Adrenal gland (tissue), 12 donors: ENCODE data around the gene BMP2K. TPM values are rescaled to one million over a fixed set of nuclear protein-coding genes. Genes with fewer than 3 reads are reported as not detected.
"Not testable (repeated sequence)": the region's sequence is repeated elsewhere in the genome, so short reads cannot be mapped to it uniquely, and the experiment has no call there.

Experiments used
- DNase-seq, 7 donors: peaks; one replicate each; pipeline ENCODE4 v3.0.0-alpha.2; 2019 to 2020
- H3K27ac ChIP-seq, 5 donors: fragments of 200-600 bp; sonication (generic) in 4 of 5; 1 replicate in 3 of 5; 2 replicates in 2 of 5; pipeline versions ENCODE4 v1.5.1 to v1.8.0; 2016 to 2020; ENCODE audit warnings: mild to moderate bottlenecking in 1 of 5
- H3K27me3 ChIP-seq: fragments of 200-600 bp; 2 replicates; pipeline ENCODE4 v1.8.0; 2021
- H3K36me3 ChIP-seq, 2 donors: fragments of 200-600 bp; replicated peaks in 1 of 2; 1 replicate in 1 of 2; 2 replicates in 1 of 2; pipeline versions ENCODE4 v1.5.1 to v1.8.0; 2018 to 2022
- H3K4me1 ChIP-seq, 2 donors: fragments of 200-600 bp; replicated peaks in 1 of 2; 1 replicate in 1 of 2; 2 replicates in 1 of 2; pipeline versions ENCODE4 v1.5.1 to v1.8.0; 2018 to 2021
- H3K4me3 ChIP-seq, 4 donors: fragments of 200-600 bp; sonication (generic) in 3 of 4; one replicate each; pipeline ENCODE4 v1.5.1; 2016 to 2018
- H3K9me3 ChIP-seq, 3 donors: fragments of 200-600 bp; sonication (generic) in 1 of 3; replicated peaks in 1 of 3; 1 replicate in 2 of 3; 2 replicates in 1 of 3; pipeline versions ENCODE4 v1.5.1 to v1.8.0; 2016 to 2021
- POLR2A ChIP-seq, 2 donors: fragments of 450-650 bp; IDR thresholded peaks; one replicate each; pipeline ENCODE4 v1.6.1; 2017; ENCODE audit warnings: antibody characterized with exemption in 2 of 2, mild to moderate bottlenecking in 2 of 2, moderate library complexity in 1 of 2
- WGBS, 4 donors: extraction: QIAGEN DNeasy Blood & Tissue Kit in 2 of 4; methylation state at CpG; one replicate each; pipeline versions ENCODE4 v1.1.5 to v1.1.7; 2013 to 2017; 5-methylcytosine and 5-hydroxymethylcytosine counted together
- intact Hi-C, 2 donors: fragments of 100-400 bp; cut with DNase I; formaldehyde crosslinking; loops; one replicate each; pipeline versions ENCODE4 v1.14.1 to v1.15.0; 2022 to 2023
- polyA plus RNA-seq, 3 donors: library from polyadenylated mRNA; stranded (reverse); fragments of 200-250 nt in 2 of 3; fragments of 350-450 nt in 1 of 3; fragmentation: Illumina TruSeq in 1 of 3; extraction: RNeasy Lipid Tissue Mini Kit (QIAGEN cat#74804) in 1 of 3; gene quantifications; one replicate each; pipeline ENCODE4 v1.2.3, GENCODE V29; 2013 to 2014
- total RNA-seq, 9 donors: library from RNA; depleted of rRNA in 4 of 9; stranded (reverse); fragments of >200 nt in 4 of 9; fragments of 120-200 nt in 1 of 9; fragmentation: NEBNext Ultra II Directional in 1 of 9; extraction: Animal tissue kit (Norgen Biotek cat#: 25700) in 1 of 9; gene quantifications; one replicate each; pipeline versions ENCODE4 v1.1.0 to v1.2.4, GENCODE V29; 2013 to 2023
- TF ChIP-seq, protein P1 (sequence below), 6 experiments: fragments of 450-650 bp in 4 of 6; fragments of 200-600 bp in 2 of 6; sonication (generic) in 1 of 6; IDR thresholded peaks; 1 replicate in 5 of 6; 2 replicates in 1 of 6; pipeline versions ENCODE4 v1.5.1 to v1.8.0; 2016 to 2021; ENCODE audit warnings: antibody characterized with exemption in 6 of 6, mild to moderate bottlenecking in 2 of 6, moderate library complexity in 1 of 6
- donor health status: healthy with polysubstance abuse.
- donor health status: Bipolar disorder and iron deficiency.
- donor health status: DM: yes; HTN: yes; CAD: no.
- donor health status: DM: no; HTN: no; CAD: no.
- donor health status: DM: no; HTN: no; CAD: no.
- donor health status: DM: yes; HTN: yes; CAD: no.

Gene BMP2K
- total and polyA plus RNA-seq, 12 donors, result 8.7 to 73.2 (median 35.8) TPM

DNA sequence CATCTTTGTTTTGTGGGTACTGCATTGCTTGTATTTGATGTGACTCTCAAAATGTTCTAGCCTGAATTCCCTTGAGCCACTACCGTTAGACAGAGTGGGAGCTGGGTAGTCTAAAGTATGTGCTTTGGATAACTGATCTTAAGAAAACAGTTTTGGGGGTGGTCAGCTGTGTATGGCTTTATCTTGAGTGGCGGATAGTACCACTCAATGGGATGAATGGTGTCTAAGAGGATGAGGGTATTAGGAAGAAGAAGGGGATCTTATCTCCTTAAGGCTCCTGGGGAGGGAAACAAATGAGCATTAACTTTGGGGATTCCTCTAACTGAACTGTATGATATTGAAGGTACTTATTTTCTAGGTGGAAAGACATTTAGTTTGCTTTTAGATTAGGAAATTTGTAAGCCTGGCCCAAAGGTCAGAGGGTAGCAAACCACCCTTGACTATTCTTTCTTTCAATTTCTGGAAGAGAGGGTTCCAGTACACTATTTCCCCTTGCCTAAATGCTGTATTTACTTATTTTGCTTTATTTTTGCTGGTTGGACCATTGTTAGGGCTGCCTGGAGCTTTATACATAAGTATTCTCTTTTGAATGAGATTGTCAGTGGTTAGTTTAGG is 11.3 kb downstream of the BMP2K start:
- WGBS, 4 donors, result 87 to 96% (median 91%) methylated on average over 2 of the region's 2 CpGs
- TF ChIP-seq, protein P1, sequence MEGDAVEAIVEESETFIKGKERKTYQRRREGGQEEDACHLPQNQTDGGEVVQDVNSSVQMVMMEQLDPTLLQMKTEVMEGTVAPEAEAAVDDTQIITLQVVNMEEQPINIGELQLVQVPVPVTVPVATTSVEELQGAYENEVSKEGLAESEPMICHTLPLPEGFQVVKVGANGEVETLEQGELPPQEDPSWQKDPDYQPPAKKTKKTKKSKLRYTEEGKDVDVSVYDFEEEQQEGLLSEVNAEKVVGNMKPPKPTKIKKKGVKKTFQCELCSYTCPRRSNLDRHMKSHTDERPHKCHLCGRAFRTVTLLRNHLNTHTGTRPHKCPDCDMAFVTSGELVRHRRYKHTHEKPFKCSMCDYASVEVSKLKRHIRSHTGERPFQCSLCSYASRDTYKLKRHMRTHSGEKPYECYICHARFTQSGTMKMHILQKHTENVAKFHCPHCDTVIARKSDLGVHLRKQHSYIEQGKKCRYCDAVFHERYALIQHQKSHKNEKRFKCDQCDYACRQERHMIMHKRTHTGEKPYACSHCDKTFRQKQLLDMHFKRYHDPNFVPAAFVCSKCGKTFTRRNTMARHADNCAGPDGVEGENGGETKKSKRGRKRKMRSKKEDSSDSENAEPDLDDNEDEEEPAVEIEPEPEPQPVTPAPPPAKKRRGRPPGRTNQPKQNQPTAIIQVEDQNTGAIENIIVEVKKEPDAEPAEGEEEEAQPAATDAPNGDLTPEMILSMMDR (IDR thresholded peaks at IDR 0.05), result no peak
- intact Hi-C loops, result loop anchor here in 1 of 2 donors (10.0 kb wide), 1 partner anchor 143 kb away; no protein-coding TSS in a partner anchor
- Histone ChIP-seq H3K4me1 (peaks cover 4 to 13% of the 10 kb centered on the region in 2 donors), H3K27ac (no peak overlapping the region), H3K9me3 (no peaks in the 10 kb centered on the region), H3K36me3 (no peaks in the 10 kb centered on the region), H3K27me3 (no peaks in the 10 kb centered on the region), H3K4me3 (no peak overlapping the region)
- no peak for DNase-seq

DNA sequence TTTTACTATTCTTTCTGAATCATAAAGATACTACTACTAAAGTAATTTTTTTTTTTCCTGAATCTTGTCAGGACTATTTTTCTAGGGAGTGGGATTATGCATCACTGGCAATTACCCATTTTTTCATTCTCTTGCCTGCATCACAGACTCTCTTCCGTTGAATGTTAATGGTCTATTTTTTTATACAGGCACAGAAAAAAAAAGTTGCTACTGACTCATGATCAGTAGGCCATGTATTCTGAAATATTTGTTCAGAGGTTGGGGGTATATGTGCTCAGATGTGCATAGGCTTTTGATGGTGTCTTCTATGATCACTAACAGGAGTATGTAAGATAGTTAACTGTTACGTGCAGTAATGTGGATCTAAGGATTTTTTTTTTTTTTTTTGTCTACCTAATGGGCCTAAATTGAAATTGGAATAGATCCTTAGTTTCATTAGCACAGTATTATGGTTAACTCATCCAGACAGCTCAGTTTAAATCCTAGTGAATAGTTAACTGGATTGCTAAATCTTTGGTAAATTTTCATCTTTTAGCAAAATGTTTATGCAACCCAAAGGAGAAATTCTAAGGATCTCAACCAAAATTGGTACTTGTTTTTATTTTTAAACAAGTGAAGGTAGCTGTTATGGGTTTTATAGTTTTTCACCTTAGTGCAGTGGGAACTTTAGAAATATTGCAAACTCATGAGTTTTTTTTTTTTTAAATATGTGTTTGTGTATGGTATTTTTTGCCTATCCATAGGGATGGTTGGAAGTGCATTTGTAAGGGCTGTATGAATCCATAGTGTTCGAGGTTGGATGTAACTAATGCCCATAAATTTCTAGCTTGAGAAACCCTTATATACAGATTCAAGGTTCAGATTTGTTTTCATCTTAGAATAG is 12.1 kb downstream of the BMP2K start:
- Histone ChIP-seq H3K9me3 (no peaks in the 10 kb centered on the region), H3K4me3 (no peak overlapping the region), H3K4me1 (peaks cover 4 to 11% of the 10 kb centered on the region in 2 donors), H3K36me3 (no peaks in the 10 kb centered on the region), H3K27ac (no peak overlapping the region), H3K27me3 (no peaks in the 10 kb centered on the region)
- no peak for TF ChIP-seq POLR2A (IDR thresholded peaks at IDR 0.05)
- TF ChIP-seq, protein P1 (IDR thresholded peaks at IDR 0.05), result no peak
- no peak for DNase-seq
- 84 to 92% (median 90%) methylated on average over 3 of the region's 3 CpGs for WGBS, 4 donors
- intact Hi-C loops, result loop anchor here in 1 of 2 donors (10.0 kb wide), 1 partner anchor 143 kb away; no protein-coding TSS in a partner anchor

DNA sequence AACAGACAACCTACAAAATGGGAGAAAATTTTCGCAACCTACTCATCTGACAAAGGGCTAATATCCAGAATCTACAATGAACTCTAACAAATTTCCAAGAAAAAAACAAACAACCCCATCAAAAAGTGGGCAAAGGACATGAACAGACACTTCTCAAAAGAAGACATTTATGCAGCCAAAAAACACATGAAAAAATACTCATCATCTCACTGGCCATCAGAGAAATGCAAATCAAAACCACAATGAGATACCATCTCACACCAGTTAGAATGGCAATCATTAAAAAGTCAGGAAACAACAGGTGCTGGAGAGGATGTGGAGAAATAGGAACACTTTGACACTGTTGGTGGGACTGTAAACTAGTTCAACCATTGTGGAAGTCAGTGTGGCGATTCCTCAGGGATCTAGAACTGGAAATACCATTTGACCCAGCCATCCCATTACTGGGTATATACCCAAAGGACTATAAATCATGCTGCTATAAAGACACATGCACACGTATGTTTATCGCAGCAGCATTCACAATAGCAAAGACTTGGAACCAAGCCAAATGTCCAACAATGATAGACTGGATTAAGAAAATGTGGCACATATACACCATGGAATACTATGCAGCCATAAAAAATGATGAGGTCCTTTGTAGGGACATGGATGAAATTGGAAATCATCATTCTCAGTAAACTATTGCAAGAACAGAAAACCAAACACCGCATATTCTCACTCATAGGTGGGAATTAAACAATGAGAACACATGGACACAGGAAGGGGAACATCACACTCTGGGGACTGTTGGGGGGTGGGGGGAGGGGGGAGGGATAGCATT is 19.7 kb downstream of the BMP2K start:
- H3K4me1 ChIP-seq, intact Hi-C loops, H3K9me3 ChIP-seq, H3K4me3 ChIP-seq, DNase-seq, H3K27ac ChIP-seq, H3K36me3 ChIP-seq, H3K27me3 ChIP-seq: not testable (repeated sequence)
- WGBS, 4 donors, result 94 to 97% (median 96%) methylated on average over 4 of the region's 5 CpGs

DNA sequence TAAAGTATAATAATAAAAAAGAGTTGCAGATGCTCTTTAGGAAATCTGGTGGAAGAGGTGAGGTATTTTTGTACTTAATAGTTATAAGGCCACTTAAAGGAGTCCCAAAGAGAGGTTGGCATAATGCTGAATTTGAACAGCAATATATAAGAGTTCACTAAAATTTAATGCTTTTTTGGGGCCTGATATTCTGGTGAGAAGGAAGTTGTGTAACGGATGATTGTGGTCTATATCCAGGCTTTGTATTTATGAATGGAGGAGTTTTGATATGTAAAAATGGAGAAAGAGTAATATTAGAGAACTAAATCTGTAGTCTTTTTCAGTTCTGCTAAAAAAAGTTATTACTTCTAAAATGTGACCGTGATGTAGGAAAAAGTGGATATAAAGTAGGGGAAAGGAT is 20.4 kb downstream of the BMP2K start:
- whole genome bisulfite sequencing, 4 donors, result 62 to 89% (median 83%) methylated on average over 2 of the region's 2 CpGs
- Histone ChIP-seq H3K27ac (no peak overlapping the region), H3K9me3 (no peaks in the 10 kb centered on the region), H3K4me1 (no peaks in the 10 kb centered on the region), H3K4me3 (no peak overlapping the region), H3K27me3 (no peaks in the 10 kb centered on the region), H3K36me3 (no peaks in the 10 kb centered on the region)
- intact Hi-C loops, result no loop called here
- no peak for DNase-seq
- no peak for TF ChIP-seq POLR2A (IDR thresholded peaks at IDR 0.05)
- TF ChIP-seq, protein P1 (IDR thresholded peaks at IDR 0.05), result no peak
